ES-I3 (cell line): ENCODE measurements around the gene NCOA6.

ENCODE experiments used
- H3K36me3 ChIP-seq: 2 replicates; pipeline ENCODE4 v1.6.1; 2013; ENCODE audit warnings: mild to moderate bottlenecking, low read length, control low read depth, moderate library complexity; ENCODE audit not compliant: insufficient read depth
- H3K4me1 ChIP-seq: 2 replicates; pipeline ENCODE4 v1.6.1; 2013; ENCODE audit warnings: mild to moderate bottlenecking, control low read depth, low read length; ENCODE audit not compliant: insufficient read depth
- H3K9ac ChIP-seq: 2 replicates; pipeline ENCODE4 v1.6.1; 2013; ENCODE audit warnings: low read depth, mild to moderate bottlenecking, low read length, moderate library complexity
- H3K9me3 ChIP-seq: 2 replicates; pipeline ENCODE4 v1.6.1; 2013; ENCODE audit warnings: mild to moderate bottlenecking, low read length, moderate library complexity; ENCODE audit not compliant: control insufficient read depth, insufficient read depth

The NCOA6 gene

GRCh38 chr20:34774449-34774848 is 51.0 kb downstream of the NCOA6 start:
- Histone ChIP-seq H3K4me1 (no peaks in the 10 kb centered on the region), H3K9ac (no peak overlapping the region), H3K36me3 (no peaks in the 10 kb centered on the region), H3K9me3 (no peaks in the 10 kb centered on the region)

GRCh38 chr20:34773726-34774125 is 51.7 kb downstream of the NCOA6 start:
- H3K4me1 ChIP-seq: no peaks in the 10 kb centered on the region
- H3K9ac ChIP-seq: no peak overlapping the region
- H3K9me3 ChIP-seq: no peaks in the 10 kb centered on the region
- no peaks in the 10 kb centered on the region for H3K36me3 ChIP-seq

- no peaks in the 10 kb centered on the region for H3K9me3 ChIP-seq
- no peaks in the 10 kb centered on the region for H3K36me3 ChIP-seq
- no peaks in the 10 kb centered on the region for H3K4me1 ChIP-seq
- H3K9ac ChIP-seq: no peak overlapping the region
These were observed 53.0 kb downstream of the NCOA6 start for GRCh38 chr20:34772437-34772836.

- H3K36me3 ChIP-seq: no peaks in the 10 kb centered on the region
- no peaks in the 10 kb centered on the region for H3K4me1 ChIP-seq
- H3K9ac ChIP-seq: no peak overlapping the region
- no peaks in the 10 kb centered on the region for H3K9me3 ChIP-seq
These were observed 53.8 kb downstream of the NCOA6 start for GRCh38 chr20:34771680-34772081.

GRCh38 chr20:34768096-34768495 is 57.4 kb downstream of the NCOA6 start:
- H3K9me3 ChIP-seq: no peaks in the 10 kb centered on the region
- no peak overlapping the region for H3K9ac ChIP-seq
- no peaks in the 10 kb centered on the region for H3K4me1 ChIP-seq
- H3K36me3 ChIP-seq: no peaks in the 10 kb centered on the region

GRCh38 chr20:34762031-34762555 is 63.4 kb downstream of the NCOA6 start:
- no peaks in the 10 kb centered on the region; the same call in 1 of the 2 replicates for H3K36me3 ChIP-seq
- no peaks in the 10 kb centered on the region for H3K4me1 ChIP-seq
- no peak overlapping the region for H3K9ac ChIP-seq
- no peaks in the 10 kb centered on the region for H3K9me3 ChIP-seq

GRCh38 chr20:34755367-34755766 is 70.1 kb downstream of the NCOA6 start:
- no peak overlapping the region for H3K9ac ChIP-seq
- peaks cover 4% of the 10 kb centered on the region for H3K4me1 ChIP-seq
- H3K36me3 ChIP-seq: no peaks in the 10 kb centered on the region; the same call in 1 of the 2 replicates
- H3K9me3 ChIP-seq: no peaks in the 10 kb centered on the region

GRCh38 chr20:34754611-34755010 is 70.8 kb downstream of the NCOA6 start:
- peaks cover 3% of the 10 kb centered on the region for H3K36me3 ChIP-seq

GRCh38 chr20:34753706-34754461 is 71.6 kb downstream of the NCOA6 start:
- Histone ChIP-seq H3K9ac (no peak overlapping the region), H3K36me3 (peaks cover 3% of the 10 kb centered on the region)

More at GRCh38 chr20:34754611-34755010, 70.8 kb downstream of the NCOA6 start:
- Histone ChIP-seq H3K4me1 (peaks cover 4% of the 10 kb centered on the region), H3K9me3 (no peaks in the 10 kb centered on the region), H3K9ac (no peak overlapping the region)

GRCh38 chr20:34751453-34751852 is 74.0 kb downstream of the NCOA6 start:
- H3K4me1 ChIP-seq: peaks cover 4% of the 10 kb centered on the region
- H3K36me3 ChIP-seq: peaks cover 3% of the 10 kb centered on the region
- no peak overlapping the region for H3K9ac ChIP-seq
- no peaks in the 10 kb centered on the region for H3K9me3 ChIP-seq

More at GRCh38 chr20:34753706-34754461, 71.6 kb downstream of the NCOA6 start:
- H3K4me1 ChIP-seq: peaks cover 4% of the 10 kb centered on the region
- H3K9me3 ChIP-seq: no peaks in the 10 kb centered on the region

GRCh38 chr20:34750484-34750883 is 75.0 kb downstream of the NCOA6 start:
- Histone ChIP-seq H3K4me1 (peaks cover 4% of the 10 kb centered on the region), H3K9me3 (no peaks in the 10 kb centered on the region), H3K36me3 (peaks cover 3% of the 10 kb centered on the region), H3K9ac (no peak overlapping the region)

GRCh38 chr20:34748709-34749108 is 76.7 kb downstream of the NCOA6 start:
- Histone ChIP-seq H3K9ac (no peak overlapping the region), H3K36me3 (peaks cover 3% of the 10 kb centered on the region), H3K4me1 (peaks cover under 1% of the 10 kb centered on the region; the same call in 1 of the 2 replicates), H3K9me3 (no peaks in the 10 kb centered on the region)

- H3K36me3 ChIP-seq: peaks cover 3% of the 10 kb centered on the region
These were observed 78.0 kb downstream of the NCOA6 start for GRCh38 chr20:34747479-34747878.

GRCh38 chr20:34746674-34747073 is 78.8 kb downstream of the NCOA6 start:
- no peaks in the 10 kb centered on the region for H3K4me1 ChIP-seq
- H3K9ac ChIP-seq: no peak overlapping the region
- peaks cover 3% of the 10 kb centered on the region for H3K36me3 ChIP-seq
- H3K9me3 ChIP-seq: no peaks in the 10 kb centered on the region

More at GRCh38 chr20:34747479-34747878, 78.0 kb downstream of the NCOA6 start:
- no peaks in the 10 kb centered on the region for H3K9me3 ChIP-seq
- no peaks in the 10 kb centered on the region for H3K4me1 ChIP-seq
- H3K9ac ChIP-seq: no peak overlapping the region

- Histone ChIP-seq H3K9ac (no peak overlapping the region), H3K9me3 (no peaks in the 10 kb centered on the region), H3K4me1 (no peaks in the 10 kb centered on the region), H3K36me3 (no peaks in the 10 kb centered on the region; the same call in 1 of the 2 replicates)
These were observed 80.6 kb downstream of the NCOA6 start for GRCh38 chr20:34744847-34745246.
